HepG2 (cell line): ENCODE measurements around the gene RPRML. TPM values are rescaled to one million over a fixed set of nuclear protein-coding genes. Genes with fewer than 3 reads are reported as not detected.
A peak's percentile ranks its signal among the peaks of the same experiment; 100 is the strongest.

Experiments used
- AHDC1 ChIP-seq: sonication (generic); formaldehyde crosslinking; IDR thresholded peaks from 2 replicates; pipeline ENCODE4 v1.5.1; 2020; ENCODE audit warnings: mild to moderate bottlenecking, missing genetic modification reagents, borderline replicate concordance
- FOXC1 ChIP-seq: sonication (generic); formaldehyde crosslinking; IDR thresholded peaks from 2 replicates; pipeline ENCODE4 v1.8.0; 2022; ENCODE audit warnings: mild to moderate bottlenecking, missing genetic modification reagents, borderline replicate concordance
- GABPA ChIP-seq, 2 experiments: IDR thresholded peaks; 2 replicates each; pipeline ENCODE4 v1.6.1; 2011 to 2016; ENCODE audit warnings: low read depth in 2 of 2, low read length in 1 of 2, missing biosample characterization in 1 of 2, missing genetic modification characterization in 1 of 2
- PPARG ChIP-seq: conservative IDR thresholded peaks from 2 replicates; pipeline ENCODE4 v1.6.1; 2016; ENCODE audit warnings: missing biosample characterization, missing genetic modification reagents
- RBM39 ChIP-seq: fragments of 200-400 bp; formaldehyde crosslinking; IDR thresholded peaks from one replicate; pipeline ENCODE4 v1.6.1; 2018; ENCODE audit warnings: antibody characterized with exemption, mild to moderate bottlenecking, low read depth, low read length; ENCODE audit not compliant: poor library complexity, severe bottlenecking
- RFX1 ChIP-seq: fragments of 450-650 bp; IDR thresholded peaks from 2 replicates; pipeline ENCODE4 v1.6.1; 2017
- U2AF2 ChIP-seq: fragments of 200-400 bp; formaldehyde crosslinking; IDR thresholded peaks from 2 replicates; pipeline ENCODE4 v1.6.1; 2017; ENCODE audit warnings: low read depth, mild to moderate bottlenecking, low read length
- YEATS4 ChIP-seq: sonication (generic); formaldehyde crosslinking; IDR thresholded peaks from 2 replicates; pipeline ENCODE4 v1.4.0; 2020; ENCODE audit warnings: missing genetic modification reagents, borderline replicate concordance
- ZNF558 ChIP-seq: sonication (generic); formaldehyde crosslinking; IDR thresholded peaks from 2 replicates; pipeline ENCODE4 v1.9.0; 2022; ENCODE audit warnings: mild to moderate bottlenecking, missing genetic modification reagents, borderline replicate concordance
- ZNF574 ChIP-seq: sonication (generic); formaldehyde crosslinking; IDR thresholded peaks from 2 replicates; pipeline ENCODE4 v1.4.0; 2020; ENCODE audit warnings: missing genetic modification reagents
- ZNF614 ChIP-seq: IDR thresholded peaks from 2 replicates; pipeline ENCODE4 v1.6.1; 2018; ENCODE audit warnings: missing biosample characterization, missing genetic modification reagents, inconsistent platforms, borderline replicate concordance
- ZNF619 ChIP-seq: sonication (generic); formaldehyde crosslinking; IDR thresholded peaks from 2 replicates; pipeline ENCODE4 v1.4.0; 2020; ENCODE audit warnings: mild to moderate bottlenecking, missing genetic modification reagents
- polyA plus RNA-seq, 8 experiments: library from polyadenylated mRNA; depleted of rRNA in 3 of 8; stranded (reverse) in 7 of 8; unstranded in 1 of 8; fragments of >200 nt; fragmentation: Illumina TruSeq in 4 of 8; extraction: Trizol in 4 of 8; gene quantifications; 2 replicates each; pipeline versions ENCODE4 v1.2.1 to v1.2.3, GENCODE V29; 2011 to 2016; ENCODE audit warnings: low read depth in 4 of 8, missing spikeins in 1 of 8, mixed read lengths in 1 of 8; ENCODE audit not compliant: insufficient read depth in 1 of 8
- total RNA-seq, 5 experiments: library from RNA; depleted of rRNA; stranded (reverse); fragments of >200 nt; fragmentation: Illumina TruSeq; extraction: Trizol; gene quantifications; 2 replicates each; pipeline ENCODE4 v1.2.3, GENCODE V29; 2016; ENCODE audit warnings: low read depth in 1 of 5
- TF ChIP-seq, protein P1 (sequence below): sonication (generic); formaldehyde crosslinking; IDR thresholded peaks from 2 replicates; pipeline ENCODE4 v1.8.0; 2022; ENCODE audit warnings: mild to moderate bottlenecking, missing genetic modification reagents, borderline replicate concordance
- TF ChIP-seq, protein P2 (sequence below): sonication (generic); formaldehyde crosslinking; conservative IDR thresholded peaks from 2 replicates; pipeline ENCODE4 v1.8.1; 2023; ENCODE audit warnings: missing genetic modification reagents
- TF ChIP-seq, protein P3 (sequence below): IDR thresholded peaks from 2 replicates; pipeline ENCODE4 v1.6.1; 2016; ENCODE audit warnings: low read depth, borderline replicate concordance

Gene RPRML
- total and polyA plus RNA-seq, 2 of the 13 experiments (the other 11 are each of a cell fraction or from before 2014, with no cell fraction given) = not detected

DNA sequence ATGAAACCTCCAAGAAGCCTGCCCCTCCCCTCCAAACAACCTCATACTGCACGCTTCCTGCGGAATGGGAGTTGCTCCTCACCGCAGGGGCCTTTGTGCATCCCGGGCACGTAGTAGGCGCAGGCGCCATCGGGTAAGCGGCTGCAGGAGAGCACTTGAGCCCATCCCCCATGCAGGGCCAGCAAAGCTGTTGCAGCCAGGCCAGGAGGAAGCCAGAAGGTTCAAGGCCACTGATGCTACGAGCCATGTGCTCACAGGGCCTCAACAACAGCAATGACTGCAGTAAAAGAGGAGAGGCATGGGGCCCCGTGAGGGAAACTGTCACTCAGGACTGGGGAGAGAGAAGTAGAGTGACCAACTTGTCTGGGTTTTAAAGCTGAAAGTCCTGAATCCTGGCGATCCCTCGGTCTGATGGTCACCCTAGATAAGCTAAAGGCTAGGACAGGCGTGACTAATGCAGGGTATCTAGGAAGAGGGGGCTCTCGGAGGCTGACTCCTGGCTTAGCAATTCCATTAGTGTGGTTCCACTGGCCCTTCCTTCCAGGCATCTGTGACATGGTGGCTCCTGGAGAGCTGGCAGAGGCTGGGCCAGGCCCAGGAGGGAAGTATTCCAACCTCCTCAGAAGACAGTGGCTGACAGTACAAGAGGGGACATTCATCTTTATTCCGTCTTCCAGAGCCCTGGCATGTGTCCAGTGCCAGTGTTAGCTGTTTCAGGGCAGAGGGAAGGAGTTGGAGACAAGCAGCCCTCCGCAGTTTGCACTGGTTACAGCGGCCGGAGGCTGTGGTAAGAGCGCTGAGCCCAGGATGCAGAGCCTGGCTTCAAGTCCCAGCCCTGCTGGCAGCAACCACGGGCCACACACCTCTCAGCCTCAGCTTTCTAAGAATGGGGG, 35.3 kb downstream of the RPRML start (continued):
- TF ChIP-seq AHDC1 (CRISPR knock-in tag) = peak; percentile 69
- TF ChIP-seq, protein P1, sequence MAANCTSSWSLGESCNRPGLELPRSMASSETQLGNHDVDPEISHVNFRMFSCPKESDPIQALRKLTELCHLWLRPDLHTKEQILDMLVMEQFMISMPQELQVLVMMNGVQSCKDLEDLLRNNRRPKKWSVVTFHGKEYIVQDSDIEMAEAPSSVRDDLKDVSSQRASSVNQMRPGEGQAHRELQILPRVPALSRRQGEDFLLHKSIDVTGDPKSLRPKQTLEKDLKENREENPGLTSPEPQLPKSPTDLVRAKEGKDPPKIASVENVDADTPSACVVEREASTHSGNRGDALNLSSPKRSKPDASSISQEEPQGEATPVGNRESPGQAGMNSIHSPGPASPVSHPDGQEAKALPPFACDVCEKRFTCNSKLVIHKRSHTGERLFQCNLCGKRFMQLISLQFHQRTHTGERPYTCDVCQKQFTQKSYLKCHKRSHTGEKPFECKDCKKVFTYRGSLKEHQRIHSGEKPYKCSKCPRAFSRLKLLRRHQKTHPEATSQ (CRISPR knock-in tag) = peak; percentile 93
- TF ChIP-seq ZNF574 (CRISPR knock-in tag) = peak; percentile 93
- no peak; the same call in 1 of the 2 replicates for TF ChIP-seq RFX1
- TF ChIP-seq ZNF619 (CRISPR knock-in tag) = peak; percentile 96; the same call in 1 of the 2 replicates
- TF ChIP-seq PPARG (CRISPR knock-in tag) = peak; percentile 83
- TF ChIP-seq, protein P2, sequence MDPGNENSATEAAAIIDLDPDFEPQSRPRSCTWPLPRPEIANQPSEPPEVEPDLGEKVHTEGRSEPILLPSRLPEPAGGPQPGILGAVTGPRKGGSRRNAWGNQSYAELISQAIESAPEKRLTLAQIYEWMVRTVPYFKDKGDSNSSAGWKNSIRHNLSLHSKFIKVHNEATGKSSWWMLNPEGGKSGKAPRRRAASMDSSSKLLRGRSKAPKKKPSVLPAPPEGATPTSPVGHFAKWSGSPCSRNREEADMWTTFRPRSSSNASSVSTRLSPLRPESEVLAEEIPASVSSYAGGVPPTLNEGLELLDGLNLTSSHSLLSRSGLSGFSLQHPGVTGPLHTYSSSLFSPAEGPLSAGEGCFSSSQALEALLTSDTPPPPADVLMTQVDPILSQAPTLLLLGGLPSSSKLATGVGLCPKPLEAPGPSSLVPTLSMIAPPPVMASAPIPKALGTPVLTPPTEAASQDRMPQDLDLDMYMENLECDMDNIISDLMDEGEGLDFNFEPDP (CRISPR knock-in tag) = no peak
- peak; percentile 46 for TF ChIP-seq RBM39
- TF ChIP-seq FOXC1 (CRISPR knock-in tag) = peak; percentile 93
- TF ChIP-seq, protein P3, sequence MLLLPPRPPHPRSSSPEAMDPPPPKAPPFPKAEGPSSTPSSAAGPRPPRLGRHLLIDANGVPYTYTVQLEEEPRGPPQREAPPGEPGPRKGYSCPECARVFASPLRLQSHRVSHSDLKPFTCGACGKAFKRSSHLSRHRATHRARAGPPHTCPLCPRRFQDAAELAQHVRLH (CRISPR knock-in tag) = peak; percentile 99
- 0 out of 2 replicates have a peak, but pooled peaks have one; percentile 64 for TF ChIP-seq U2AF2
- TF ChIP-seq YEATS4 = peak; percentile 96
- no peak for TF ChIP-seq ZNF558 (CRISPR knock-in tag)
- TF ChIP-seq GABPA (IDR thresholded peaks at IDR 0.05; ENCODE audit: low read depth, low read length) = no peak
- TF ChIP-seq GABPA (CRISPR knock-in tag; IDR thresholded peaks at IDR 0.05; ENCODE audit: low read depth) = peak; percentile 73
- peak; percentile 94; the same call in 1 of the 2 replicates for TF ChIP-seq ZNF614 (CRISPR knock-in tag)
